SHP77 (cell line): ENCODE results near the gene TAAR5.
A peak's percentile ranks its signal among the peaks of the same experiment; 100 is the strongest.
"Not testable (repeated sequence)": the region's sequence is repeated elsewhere in the genome, so short reads cannot be mapped to it uniquely, and the experiment has no call there.

ENCODE experiments used
- DNase-seq, 2 experiments: peaks; one replicate each; lab custom pipeline; 2025; lab: John Stamatoyannopoulos, UW

The TAAR5 gene

GRCh38 chr6:132589454-132589853, at the start of gene TAAR5:
TSS of gene TAAR5 (minus strand) at chr6:132589741. CDS start at chr6:132589686, 55 bp downstream.
- no peak for DNase-seq

GRCh38 chr6:132637135-132637534, 47.6 kb upstream of the TAAR5 start:
- not testable (repeated sequence) for DNase-seq

- DNase-seq, result not testable (repeated sequence)
These were observed 46.4 kb upstream of the TAAR5 start for GRCh38 chr6:132635906-132636305.

- DNase-seq, result not testable (repeated sequence)
These were observed 45.7 kb upstream of the TAAR5 start for GRCh38 chr6:132635288-132635687.

- no peak for DNase-seq
These were observed 45.3 kb upstream of the TAAR5 start for GRCh38 chr6:132634796-132635195.

GRCh38 chr6:132633362-132633761, 43.8 kb upstream of the TAAR5 start:
- no peak for DNase-seq

GRCh38 chr6:132624175-132624574, 34.6 kb upstream of the TAAR5 start, which contains the start of gene TAAR2:
TSS of gene TAAR2 (minus strand) at chr6:132624275. CDS start at chr6:132624275, 0 bp downstream.
- no peak for DNase-seq

- no peak for DNase-seq
These were observed 33.7 kb upstream of the TAAR5 start for GRCh38 chr6:132623106-132623845.

- no peak for DNase-seq
These were observed 27.1 kb upstream of the TAAR5 start for GRCh38 chr6:132616677-132617076.

- DNase-seq, result no peak
These were observed 25.0 kb upstream of the TAAR5 start for GRCh38 chr6:132614554-132614953.

- DNase-seq, result no peak
These were observed 23.0 kb upstream of the TAAR5 start for GRCh38 chr6:132612449-132613108.

- DNase-seq, result no peak
These were observed 22.1 kb upstream of the TAAR5 start for GRCh38 chr6:132611616-132612015.

- no peak for DNase-seq
These were observed 18.1 kb upstream of the TAAR5 start for GRCh38 chr6:132607544-132608233.

- DNase-seq, result no peak
These were observed 15.2 kb upstream of the TAAR5 start for GRCh38 chr6:132604635-132605152.

- DNase-seq, result not testable (repeated sequence)
These were observed 11.4 kb upstream of the TAAR5 start for GRCh38 chr6:132600900-132601299.

GRCh38 chr6:132598473-132598872, 8.9 kb upstream of the TAAR5 start:
- DNase-seq, result peak in 1 of 2 experiments; percentile 28

GRCh38 chr6:132596201-132596600, 6.7 kb upstream of the TAAR5 start:
- DNase-seq, result no peak

- DNase-seq, result no peak
These were observed 3.3 kb upstream of the TAAR5 start for GRCh38 chr6:132592855-132593254.

- no peak for DNase-seq
These were observed 821 bp upstream of the TAAR5 start for GRCh38 chr6:132590362-132590761.

GRCh38 chr6:132587424-132587823, 2.1 kb downstream of the TAAR5 start:
- DNase-seq, result no peak

GRCh38 chr6:132584698-132585097, 4.8 kb downstream of the TAAR5 start:
- DNase-seq, result no peak

- no peak for DNase-seq
These were observed 17.8 kb downstream of the TAAR5 start for GRCh38 chr6:132571774-132572173.
